ELF-1 (cell line): ENCODE measurements around the gene APBA1.
A peak's percentile ranks its signal among the peaks of the same experiment; 100 is the strongest.
"Not testable (repeated sequence)": the region's sequence is repeated elsewhere in the genome, so short reads cannot be mapped to it uniquely, and the experiment has no call there.

Experiments used
- DNase-seq: peaks from one replicate; pipeline ENCODE4 v3.0.0-alpha.2; 2016; ENCODE audit warnings: low read depth, low spot score

Gene APBA1

DNA sequence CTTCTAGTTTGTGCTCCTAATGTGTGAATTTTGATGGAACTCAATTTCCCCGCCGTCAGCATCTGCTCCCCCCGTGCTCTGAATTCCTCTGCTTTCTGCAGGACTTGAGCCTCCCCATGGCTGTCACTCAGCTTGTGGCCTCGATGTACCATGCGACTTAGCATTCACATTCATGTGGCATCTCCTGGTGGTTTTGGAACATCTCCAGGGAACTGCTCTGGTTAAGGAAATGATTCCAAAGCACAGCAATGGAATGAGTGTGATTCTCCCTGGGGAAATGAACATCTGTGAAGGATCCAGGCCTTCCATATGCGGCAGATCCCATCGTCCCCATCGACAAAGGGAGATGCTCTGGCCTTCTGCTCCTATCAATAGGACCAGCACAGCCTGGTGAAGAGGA is 228.2 kb downstream of the APBA1 start:
- no peak for DNase-seq

GRCh38 chr9:69443178-69443577 is 229.0 kb downstream of the APBA1 start:
- no peak for DNase-seq

GRCh38 chr9:69442486-69442885 is 229.7 kb downstream of the APBA1 start:
- DNase-seq = no peak

DNA sequence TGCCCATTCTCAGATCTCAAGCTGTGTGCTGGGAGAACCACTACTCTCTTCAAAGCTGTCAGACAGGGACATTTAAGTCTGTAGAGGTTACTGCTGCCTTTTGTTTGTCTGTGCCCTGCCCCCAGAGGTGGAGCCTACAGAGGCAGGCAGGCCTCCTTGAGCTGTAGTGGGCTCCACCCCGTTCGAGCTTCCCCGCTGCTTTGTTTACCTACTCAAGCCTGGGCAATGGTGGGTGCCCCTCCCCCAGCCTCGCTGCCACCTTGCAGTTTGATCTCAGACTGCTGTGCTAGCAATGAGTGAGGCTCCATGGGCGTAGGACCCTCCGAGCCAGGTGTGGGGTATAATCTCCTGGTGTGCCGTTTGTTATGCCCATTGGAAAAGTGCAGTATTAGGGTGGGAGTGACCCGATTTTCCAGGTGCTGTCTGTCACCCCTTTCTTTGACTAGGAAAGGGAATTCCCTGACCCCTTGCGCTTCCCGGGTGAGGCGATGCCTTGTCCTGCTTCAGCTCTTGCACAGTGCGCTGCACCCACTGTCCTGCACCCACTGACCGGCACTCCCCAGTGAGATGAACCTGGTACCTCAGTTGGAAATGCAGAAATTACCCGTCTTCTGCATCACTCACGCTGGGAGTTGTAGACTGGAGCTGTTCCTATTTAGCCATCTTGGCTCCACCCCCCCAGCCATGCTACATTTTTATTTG is 231.8 kb downstream of the APBA1 start:
- DNase-seq = not testable (repeated sequence)

DNA sequence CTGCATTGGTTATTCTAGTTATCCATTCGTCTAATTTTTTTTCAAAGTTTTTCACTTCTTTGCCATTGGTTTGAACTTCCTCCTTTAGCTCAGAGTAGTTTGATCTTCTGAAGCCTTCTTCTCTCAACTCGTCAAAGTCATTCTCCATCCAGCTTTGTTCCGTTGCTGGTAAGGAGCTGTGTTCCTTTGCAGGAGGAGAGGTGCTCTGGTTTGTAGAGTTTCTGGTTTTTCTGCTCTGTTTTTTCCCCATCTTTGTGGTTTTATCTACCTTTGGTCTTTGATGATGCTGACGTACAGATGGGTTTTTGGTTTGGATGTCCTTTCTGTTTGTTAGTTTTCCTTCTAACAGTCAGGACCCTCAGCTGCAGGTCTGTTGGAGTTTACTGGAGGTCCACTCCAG is 232.5 kb downstream of the APBA1 start:
- not testable (repeated sequence) for DNase-seq

DNA sequence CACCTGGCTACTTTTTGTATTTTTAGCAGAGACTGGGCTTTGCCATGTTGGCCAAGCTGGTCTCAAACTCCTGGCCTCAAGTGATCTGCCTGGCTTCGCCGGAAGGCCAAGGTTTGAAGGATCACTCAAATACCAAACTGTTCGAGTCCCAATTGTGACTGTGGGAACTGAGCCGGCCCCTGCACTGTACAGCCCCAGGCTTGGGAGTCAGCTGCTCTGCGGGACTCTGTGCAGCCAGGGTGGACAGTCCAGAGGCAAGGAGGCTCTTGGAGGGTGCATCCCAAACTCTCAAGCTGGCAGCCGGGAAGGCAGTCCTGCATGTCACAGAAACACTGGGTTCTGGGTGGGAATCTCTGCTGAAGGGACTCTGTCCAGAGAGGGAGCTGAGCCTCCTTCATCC is 238.2 kb downstream of the APBA1 start:
- DNase-seq = no peak

DNA sequence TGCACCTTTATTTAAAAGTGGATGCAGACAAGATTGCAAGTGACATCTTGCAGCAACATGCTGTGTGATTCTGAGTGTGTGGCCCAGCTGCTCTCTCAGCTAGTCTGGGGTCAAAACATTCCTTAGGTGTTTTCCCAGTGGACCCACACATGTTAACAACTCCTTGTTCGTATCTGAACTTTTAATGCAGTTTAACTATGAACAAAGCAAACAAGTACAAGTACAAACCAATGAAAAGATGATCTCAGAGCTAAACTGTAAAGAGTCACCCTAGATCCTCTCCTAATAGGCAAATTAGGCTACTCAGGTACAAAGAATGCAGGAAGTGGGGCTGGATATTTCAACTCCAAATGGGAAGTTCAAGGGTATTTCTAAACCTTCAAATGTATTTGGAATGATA is 238.8 kb downstream of the APBA1 start:
- DNase-seq = no peak

DNA sequence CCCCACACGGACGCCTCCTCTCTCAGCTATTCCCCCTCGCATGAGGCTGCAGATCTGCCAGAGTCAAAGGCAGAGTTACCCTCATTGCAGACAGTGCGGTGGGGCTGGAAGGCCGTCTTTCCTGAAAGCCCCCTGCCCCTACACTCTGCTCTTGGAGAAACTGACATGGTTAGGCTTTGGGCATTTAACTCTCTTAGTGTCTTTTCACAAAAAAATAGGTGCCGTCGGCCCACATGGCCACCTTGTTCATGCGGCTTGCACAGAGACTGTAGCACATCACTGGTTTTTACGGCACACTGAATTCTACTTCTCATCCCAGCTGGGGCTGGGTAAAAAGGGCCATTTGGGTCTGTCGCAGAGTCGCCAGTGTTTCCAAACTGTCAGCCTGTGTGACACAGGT is 239.5 kb downstream of the APBA1 start:
- DNase-seq = no peak

DNA sequence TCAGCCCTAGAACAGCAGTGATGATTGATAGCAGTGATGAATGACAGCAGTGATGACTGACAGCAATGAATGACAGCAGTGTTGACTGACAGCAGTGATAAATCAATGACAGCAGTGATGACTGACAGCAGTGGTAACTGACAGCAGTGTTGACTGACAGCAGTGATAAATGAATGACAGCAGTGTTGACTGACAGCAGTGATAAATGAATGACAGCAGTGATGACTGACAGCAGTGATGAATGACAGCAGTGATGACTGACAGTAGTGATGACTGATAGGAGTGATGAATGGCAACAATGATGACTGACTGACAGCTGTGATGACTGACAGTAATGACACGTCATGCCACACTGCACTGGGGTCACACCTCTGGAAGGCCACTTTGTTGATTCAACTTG is 240.4 kb downstream of the APBA1 start:
- DNase-seq = no peak

- no peak for DNase-seq
Measured at GRCh38 chr9:69431203-69431602, 241.0 kb downstream of the APBA1 start.

DNA sequence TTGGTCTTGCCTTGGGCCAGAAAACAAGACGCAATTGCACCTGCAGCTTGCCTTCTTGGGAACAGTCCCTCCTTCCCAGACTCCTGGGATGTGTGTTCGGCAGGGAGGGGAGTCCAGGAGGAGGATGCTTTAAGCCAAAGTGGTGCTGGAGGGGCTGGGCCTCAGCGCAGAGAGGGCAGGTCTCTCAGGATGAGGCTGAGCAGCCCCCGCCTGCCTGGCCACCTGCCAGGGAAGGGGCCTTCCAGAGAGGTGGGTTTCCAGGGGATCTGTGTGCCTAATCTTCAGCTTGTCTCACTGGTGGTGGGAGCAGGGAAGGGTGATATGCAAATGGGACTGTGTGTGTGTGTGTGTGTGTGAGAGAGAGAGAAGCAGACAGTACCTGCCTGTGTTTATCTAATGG is 242.0 kb downstream of the APBA1 start:
- no peak for DNase-seq

DNA sequence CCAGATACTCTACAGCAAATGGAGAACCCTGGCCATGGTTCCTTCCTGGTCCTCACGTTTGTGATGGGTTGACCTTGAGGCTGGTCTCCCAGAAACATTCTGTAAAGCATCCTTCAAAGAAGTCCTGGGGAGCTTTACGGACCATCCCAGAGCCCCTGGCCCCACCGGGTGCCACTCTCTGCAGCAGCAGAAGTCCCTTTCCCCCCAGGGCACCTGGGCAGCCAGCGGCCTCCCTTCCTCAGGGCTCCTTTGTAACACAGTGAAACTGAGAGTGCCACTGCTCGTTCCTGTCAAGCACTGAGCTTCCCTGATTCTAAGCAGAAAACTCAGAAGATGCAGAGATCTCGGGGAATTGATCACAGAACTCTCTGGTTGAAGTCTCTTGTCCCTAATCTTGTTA is 242.9 kb downstream of the APBA1 start:
- no peak for DNase-seq

- no peak for DNase-seq
Measured at GRCh38 chr9:69428017-69428785, 244.0 kb downstream of the APBA1 start.

DNA sequence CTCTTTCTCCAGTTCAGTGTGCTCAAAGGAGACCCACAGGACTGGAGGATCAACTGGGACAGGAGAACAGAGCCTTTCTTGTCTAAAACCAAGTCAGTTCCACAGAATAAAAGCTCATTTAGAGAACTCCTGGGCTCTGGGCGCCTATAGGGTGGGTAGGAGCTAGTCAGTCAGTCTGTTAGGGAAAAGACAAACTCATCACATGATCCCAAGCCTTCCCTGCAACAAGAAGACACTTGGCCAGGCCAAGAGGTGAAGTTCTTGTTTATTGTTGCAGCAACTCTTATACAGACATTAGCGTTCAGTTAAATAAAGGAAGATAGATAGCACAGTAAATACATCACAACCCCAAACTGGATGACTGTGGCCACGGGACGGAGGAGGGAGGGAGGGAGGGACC is 244.9 kb downstream of the APBA1 start:
- DNase-seq = no peak

- DNase-seq = no peak
Measured at GRCh38 chr9:69425136-69425801, 246.9 kb downstream of the APBA1 start.

GRCh38 chr9:69421908-69422801 is 250.0 kb downstream of the APBA1 start:
- DNase-seq = peak; percentile 84

DNA sequence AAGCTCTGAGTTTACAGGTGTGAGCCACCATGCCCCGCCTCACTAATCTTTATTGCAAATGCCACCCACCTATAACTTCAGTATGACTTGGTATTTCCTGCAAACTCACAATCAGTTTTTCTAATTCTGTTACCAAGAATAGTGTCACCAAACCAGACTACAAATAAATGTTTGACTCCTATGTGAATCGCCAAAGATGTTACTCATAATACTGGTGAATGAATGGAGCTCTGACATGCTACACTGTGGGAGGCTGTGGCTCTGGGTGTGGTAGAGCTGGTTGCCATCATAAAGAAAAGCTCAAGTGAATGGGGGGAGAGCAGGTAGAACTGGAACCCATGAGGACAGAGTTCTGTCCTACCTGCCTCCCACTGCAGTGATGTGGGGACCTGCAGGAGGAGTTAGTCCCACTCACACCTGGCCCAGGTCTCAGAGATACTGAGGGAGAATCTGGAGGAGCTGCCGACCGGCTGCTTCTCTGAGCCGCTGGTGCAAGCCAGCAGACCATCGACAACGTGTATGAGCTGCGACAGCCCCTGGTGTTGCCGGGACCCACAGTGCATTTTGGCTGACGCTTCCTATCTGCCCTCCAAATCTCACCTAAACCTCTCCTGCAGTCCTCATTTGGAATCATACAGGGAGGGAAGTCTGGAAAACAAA is 251.4 kb downstream of the APBA1 start:
- DNase-seq = no peak

- peak; percentile 91 for DNase-seq
Measured at GRCh38 chr9:69412741-69413150, 259.4 kb downstream of the APBA1 start.

- no peak for DNase-seq
Measured at GRCh38 chr9:69411931-69412740, 260.0 kb downstream of the APBA1 start.

DNA sequence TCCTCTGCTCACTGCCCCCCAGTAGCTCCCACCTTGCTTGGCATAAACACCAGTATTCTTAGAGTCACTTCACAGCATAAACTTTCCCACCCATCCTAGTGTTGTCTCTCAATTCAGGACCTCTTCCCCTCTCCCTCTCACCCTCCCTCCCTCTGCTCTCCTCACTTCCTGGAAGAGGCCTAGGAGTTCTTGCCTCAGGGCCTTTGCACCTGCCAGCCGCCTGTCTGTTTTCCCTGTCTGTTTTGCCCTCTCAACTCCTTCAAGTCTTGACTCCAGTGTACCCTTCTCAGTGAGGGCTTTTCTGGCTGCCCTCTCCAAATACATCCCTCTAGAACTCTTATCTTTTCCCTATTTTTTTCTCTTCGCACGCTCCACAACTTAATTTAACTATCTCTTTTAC is 260.9 kb downstream of the APBA1 start:
- DNase-seq = peak; percentile 28
